ENCODE measurements around the gene NUDT22.

Gene NUDT22

GRCh38 chr11:64276653-64277431 lies 50.8 kb downstream of the NUDT22 start:
- peaks cover 8% of the 10 kb centered on the region for H3K4me1 Mint-ChIP-seq
- ATAC-seq, result no peak
- H3K27ac Mint-ChIP-seq, result peak overlapping the region; percentile 22
- H3K9me3 Mint-ChIP-seq, result no peaks in the 10 kb centered on the region
- no peaks in the 10 kb centered on the region for H3K27me3 Mint-ChIP-seq
- H3K4me3 Mint-ChIP-seq, result no peak overlapping the region
- peaks cover 17% of the 10 kb centered on the region for H3K36me3 Mint-ChIP-seq

GRCh38 chr11:64278576-64279190 lies 52.6 kb downstream of the NUDT22 start:
- ATAC-seq, result no peak
- Mint-ChIP-seq H3K4me3 (no peak overlapping the region), H3K4me1 (peaks cover 18% of the 10 kb centered on the region), H3K9me3 (no peaks in the 10 kb centered on the region), H3K27ac (no peak overlapping the region), H3K36me3 (peaks cover 26% of the 10 kb centered on the region), H3K27me3 (no peaks in the 10 kb centered on the region)

Measured in stimulated activated memory B cell treated with anti-CD40 and anti-IgM and Interleukin-4, amounts not matched to agents 10 μg/mL and 1 μg/mL and 100 μg/mL, for 72 hours (primary cell).